K562 (cell line): ENCODE measurements around the gene RNF141. TPM values are rescaled to one million over a fixed set of nuclear protein-coding genes. Genes with fewer than 3 reads are reported as not detected.

Source experiments
- ATAC-seq: fragments of 200-7000 bp; cut with Tn5 transposase; 3 replicates; pipeline ENCODE4 v1.9.1; 2020; ENCODE audit warnings: moderate library complexity
- BruUV-seq: library from RNA; stranded (reverse); fragments of 400-500 nt; replicated peaks from 2 replicates; lab custom pipeline; 2021; lab: Mats Ljungman, UMichigan
- CTCF ChIA-PET: fragments of 300-600 bp; formaldehyde crosslinking; extraction: SDS; loops from one replicate; lab custom pipeline; 2021; ENCODE audit warnings: low intra/inter-chr PET ratio; lab: Yijun Ruan, JAX
- POLR2A ChIA-PET: fragments of 300-600, 350-650 bp; sonication (Branson Sonifier 250); formaldehyde crosslinking; extraction: SDS; loops from one replicate; lab custom pipeline; 2021; ENCODE audit warnings: antibody characterized with exemption, inconsistent platforms; lab: Yijun Ruan, JAX
- DNase-seq, 4 experiments: peaks; one replicate each; pipeline versions ENCODE4 v3.0.0 to v3.0.0-alpha.2; 2011 to 2018; ENCODE audit warnings: low spot score in 3 of 4, mixed read lengths in 3 of 4; ENCODE audit errors: extremely low read depth in 1 of 4
- FAIRE-seq: peaks from 2 replicates; lab custom pipeline; 2011; peaks lifted over from hg19 to GRCh38; lab: Jason Lieb, UNC
- H2AFZ ChIP-seq: 2 replicates; pipeline ENCODE4 v1.6.0; 2011; ENCODE audit warnings: low read depth, low read length, control low read depth, inconsistent platforms
- H3K27ac ChIP-seq: fragments of 200-600 bp; 3 replicates; pipeline ENCODE4 v1.8.0; 2011; ENCODE audit warnings: low read depth, mild to moderate bottlenecking, control low read depth, inconsistent platforms, low read length, moderate library complexity, mixed read lengths; ENCODE audit errors: extremely low read depth
- H3K27me3 ChIP-seq, 2 experiments: fragments of 300-600 bp in 1 of 2; 2 replicates in 1 of 2; 3 replicates in 1 of 2; pipeline versions ENCODE4 v1.6.0 to v1.8.0; 2011; ENCODE audit warnings: inconsistent platforms in 2 of 2, low read length in 2 of 2, mild to moderate bottlenecking in 1 of 2, mixed read lengths in 1 of 2, moderate library complexity in 1 of 2; ENCODE audit not compliant: control insufficient read depth in 2 of 2, insufficient read depth in 2 of 2
- H3K36me3 ChIP-seq: fragments of 300-600 bp; 3 replicates; pipeline ENCODE4 v1.8.0; 2011; ENCODE audit warnings: mild to moderate bottlenecking, low read length, inconsistent platforms; ENCODE audit not compliant: control insufficient read depth, insufficient read depth
- H3K4me1 ChIP-seq, 2 experiments: fragments of 200-600 bp in 1 of 2; replicated peaks in 1 of 2; 2 replicates in 1 of 2; 3 replicates in 1 of 2; pipeline versions ENCODE4 v1.5.1 to v1.8.0; 2011; ENCODE audit warnings: inconsistent platforms in 2 of 2, low read length in 2 of 2, mild to moderate bottlenecking in 1 of 2, mixed read lengths in 1 of 2, moderate library complexity in 1 of 2; ENCODE audit not compliant: control insufficient read depth in 2 of 2, insufficient read depth in 2 of 2
- H3K4me2 ChIP-seq: 2 replicates; pipeline ENCODE4 v1.6.1; 2011; ENCODE audit warnings: low read length, control low read depth, inconsistent platforms, mixed read lengths; ENCODE audit not compliant: insufficient read depth
- H3K4me3 ChIP-seq: fragments of 200-600 bp; sonication (generic), shearing (Covaris generic); 2 replicates; pipeline ENCODE4 v1.5.1; 2016; ENCODE audit warnings: control low read depth, inconsistent platforms
- H3K79me2 ChIP-seq: fragments of 200-600 bp; 3 replicates; pipeline ENCODE4 v1.8.0; 2011; ENCODE audit warnings: low read length, inconsistent platforms; ENCODE audit not compliant: control insufficient read depth, insufficient read depth
- H3K9ac ChIP-seq, 2 experiments: 2 replicates each; pipeline versions ENCODE4 v1.6.0 to v1.6.1; 2011; ENCODE audit warnings: low read depth in 2 of 2, low read length in 2 of 2, control low read depth in 1 of 2, inconsistent platforms in 1 of 2, mild to moderate bottlenecking in 1 of 2, mixed read lengths in 1 of 2; ENCODE audit not compliant: insufficient read depth in 1 of 2
- H3K9me1 ChIP-seq: one replicate; pipeline ENCODE4 v1.6.0; 2011; ENCODE audit warnings: inconsistent platforms, mild to moderate bottlenecking, low read length, moderate library complexity; ENCODE audit not compliant: control insufficient read depth, insufficient read depth
- H3K9me3 ChIP-seq: replicated peaks from 2 replicates; pipeline ENCODE4 v1.5.1; 2011; ENCODE audit warnings: low read depth, low read length, inconsistent platforms; ENCODE audit not compliant: control insufficient read depth, insufficient read depth
- H4K20me1 ChIP-seq: replicated peaks from 2 replicates; pipeline ENCODE4 v1.6.1; 2011; ENCODE audit warnings: low read length, inconsistent platforms, mixed read lengths; ENCODE audit not compliant: control insufficient read depth, insufficient read depth
- ARHGAP35 ChIP-seq: fragments of 450-650 bp; IDR thresholded peaks from 2 replicates; pipeline ENCODE4 v1.6.1; 2018; ENCODE audit not compliant: partially characterized antibody
- C11orf30 ChIP-seq: fragments of 450-650 bp; IDR thresholded peaks from 2 replicates; pipeline ENCODE4 v1.6.1; 2016; ENCODE audit warnings: low read depth, mild to moderate bottlenecking
- DPF2 ChIP-seq: fragments of 450-650 bp; IDR thresholded peaks from 2 replicates; pipeline ENCODE4 v1.6.1; 2016
- ELF1 ChIP-seq: fragments of 200-800 bp; sonication (Bioruptor generic); IDR thresholded peaks from 2 replicates; pipeline ENCODE4 v1.6.1; 2016; ENCODE audit warnings: missing genetic modification characterization, missing compliant biosample characterization
- ELF2 ChIP-seq: fragments of 250-450 bp; sonication (Bioruptor Pico); IDR thresholded peaks from 2 replicates; pipeline ENCODE4 v1.5.0; 2021; ENCODE audit warnings: mild to moderate bottlenecking
- MEF2D ChIP-seq: conservative IDR thresholded peaks from 2 replicates; pipeline ENCODE4 v1.6.1; 2016; ENCODE audit warnings: low read depth, missing genetic modification characterization, missing compliant biosample characterization
- SP1 ChIP-seq: sonication (generic); formaldehyde crosslinking; IDR thresholded peaks from 2 replicates; pipeline ENCODE4 v1.8.1; 2022; ENCODE audit warnings: mild to moderate bottlenecking, missing genetic modification reagents
- STAT5B ChIP-seq: fragments of 250-450 bp; sonication (Bioruptor Pico); IDR thresholded peaks from 2 replicates; pipeline ENCODE4 v1.8.0; 2021; ENCODE audit warnings: mild to moderate bottlenecking, inconsistent platforms
- WHSC1 ChIP-seq: IDR thresholded peaks from one replicate; pipeline ENCODE4 v1.6.1; 2012; ENCODE audit warnings: low read length, control low read depth, inconsistent platforms
- ZFP36 ChIP-seq: fragments of 150-350 bp; IDR thresholded peaks from 2 replicates; pipeline ENCODE4 v1.6.1; 2018; ENCODE audit warnings: low read length, low read depth; ENCODE audit not compliant: partially characterized antibody
- ZNF717 ChIP-seq: fragments of 250-450 bp; sonication (Bioruptor Pico); IDR thresholded peaks from 2 replicates; pipeline ENCODE4 v1.5.0; 2021
- WGBS: fragments of 100-300 bp; shearing (Covaris generic); methylation state at CpG from one replicate; pipeline ENCODE4 v1.1.6; 2016; ENCODE audit warnings: low coverage, mixed read lengths; ENCODE audit not compliant: insufficient coverage; ENCODE audit errors: missing lambda C conversion rate; 5-methylcytosine and 5-hydroxymethylcytosine counted together
- in situ Hi-C: fragments of 300-500 bp; cut with MboI; formaldehyde crosslinking; loops from 4 replicates; pipeline ENCODE4 v1.15.0; 2018; ENCODE audit warnings: inconsistent platforms, mixed read lengths
- intact Hi-C: fragments of 100-400 bp; cut with micrococcal nuclease; formaldehyde crosslinking; loops from 2 replicates; pipeline ENCODE4 v1.14.2; 2022
- polyA plus RNA-seq, 8 experiments: library from polyadenylated mRNA; depleted of rRNA in 4 of 8; stranded (reverse) in 5 of 8; unstranded in 3 of 8; fragments of >200 nt; fragmentation: Nextera tagmentation in 2 of 8; fragmentation: Illumina TruSeq in 1 of 8; extraction: Ambion mirVana in 2 of 8; extraction: Trizol in 1 of 8; gene quantifications; 2 replicates each; pipeline versions ENCODE4 v1.2.1 to v1.2.3, GENCODE V29; 2011 to 2014; ENCODE audit warnings: inconsistent platforms in 1 of 8, missing spikeins in 1 of 8
- total RNA-seq, 7 experiments: library from RNA; depleted of rRNA in 6 of 7; stranded (reverse); fragments of >200 nt in 6 of 7; fragmentation: Illumina TruSeq in 2 of 7; extraction: Trizol in 2 of 7; gene quantifications; 2 replicates each; pipeline versions ENCODE4 v1.2.1 to v1.2.3, GENCODE V29; 2011 to 2021; ENCODE audit warnings: low replicate concordance in 1 of 7
- TF ChIP-seq, protein P1 (sequence below): sonication (generic); formaldehyde crosslinking; IDR thresholded peaks from 2 replicates; pipeline ENCODE4 v1.8.0; 2022; ENCODE audit warnings: missing genetic modification reagents, mild to moderate bottlenecking, borderline replicate concordance

RNF141 gene
- total and polyA plus RNA-seq, 9 of the 15 experiments (the other 6 are each of a cell fraction or from before 2014, with no cell fraction given) = 9.7 to 51.9 (median 18.9) TPM

- 49% methylated on average over 3 of the region's 3 CpGs for WGBS
- no peak for ATAC-seq
- in situ Hi-C loops = no loop called here
- Histone ChIP-seq H4K20me1 (no peaks in the 10 kb centered on the region), H3K27me3 (no peaks in the 10 kb centered on the region)
- intact Hi-C loops = no loop called here
- no peak for TF ChIP-seq ZNF717 (CRISPR knock-in tag)
- no peak for TF ChIP-seq MEF2D (tag)
- TF ChIP-seq ELF2 (CRISPR knock-in tag) = no peak
- TF ChIP-seq STAT5B = no peak
- TF ChIP-seq ZFP36 = no peak
- TF ChIP-seq SP1 = no peak
- TF ChIP-seq WHSC1 = no peak
- no peak for TF ChIP-seq C11orf30
- TF ChIP-seq ARHGAP35 = no peak
- no peak for TF ChIP-seq DPF2
- TF ChIP-seq ELF1 = no peak
- TF ChIP-seq, protein P1, sequence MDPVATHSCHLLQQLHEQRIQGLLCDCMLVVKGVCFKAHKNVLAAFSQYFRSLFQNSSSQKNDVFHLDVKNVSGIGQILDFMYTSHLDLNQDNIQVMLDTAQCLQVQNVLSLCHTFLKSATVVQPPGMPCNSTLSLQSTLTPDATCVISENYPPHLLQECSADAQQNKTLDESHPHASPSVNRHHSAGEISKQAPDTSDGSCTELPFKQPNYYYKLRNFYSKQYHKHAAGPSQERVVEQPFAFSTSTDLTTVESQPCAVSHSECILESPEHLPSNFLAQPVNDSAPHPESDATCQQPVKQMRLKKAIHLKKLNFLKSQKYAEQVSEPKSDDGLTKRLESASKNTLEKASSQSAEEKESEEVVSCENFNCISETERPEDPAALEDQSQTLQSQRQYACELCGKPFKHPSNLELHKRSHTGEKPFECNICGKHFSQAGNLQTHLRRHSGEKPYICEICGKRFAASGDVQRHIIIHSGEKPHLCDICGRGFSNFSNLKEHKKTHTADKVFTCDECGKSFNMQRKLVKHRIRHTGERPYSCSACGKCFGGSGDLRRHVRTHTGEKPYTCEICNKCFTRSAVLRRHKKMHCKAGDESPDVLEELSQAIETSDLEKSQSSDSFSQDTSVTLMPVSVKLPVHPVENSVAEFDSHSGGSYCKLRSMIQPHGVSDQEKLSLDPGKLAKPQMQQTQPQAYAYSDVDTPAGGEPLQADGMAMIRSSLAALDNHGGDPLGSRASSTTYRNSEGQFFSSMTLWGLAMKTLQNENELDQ (CRISPR knock-in tag) = no peak
- TF ChIP-seq, all 486 proteins: peak for 0
- Histone ChIP-seq H3K4me1 (peaks cover 0 to 1% of the 10 kb centered on the region in 2 experiments; a peak in 1 of 5 replicates), H3K27ac (no peak overlapping the region), H3K79me2 (no peaks in the 10 kb centered on the region), H3K9me3 (no peaks in the 10 kb centered on the region), H3K36me3 (peaks cover 75% of the 10 kb centered on the region; the same call in 2 of the 3 replicates), H3K4me3 (no peak overlapping the region), H3K4me2 (no peak overlapping the region), H3K9ac (peak overlapping the region in 1 of 2 experiments; percentile 61; a peak in 1 of 4 replicates), H3K9me1 (peaks cover 2% of the 10 kb centered on the region), H2AFZ (no peak overlapping the region)
- CTCF ChIA-PET = no interaction called here
- POLR2A ChIA-PET = interaction anchor here (0.5 kb wide), 1 partner anchor 163 kb away, joined by 3 read pairs; no protein-coding TSS in a partner anchor
- FAIRE-seq = no peak
- no peak for DNase-seq
- no TSS peak for BruUV-seq
These were observed 57.4 kb downstream of the RNF141 start for GRCh38 chr11:10483584-10483983.
